Measurements from ENCODE around the gene HS6ST1.

The HS6ST1 gene

DNA sequence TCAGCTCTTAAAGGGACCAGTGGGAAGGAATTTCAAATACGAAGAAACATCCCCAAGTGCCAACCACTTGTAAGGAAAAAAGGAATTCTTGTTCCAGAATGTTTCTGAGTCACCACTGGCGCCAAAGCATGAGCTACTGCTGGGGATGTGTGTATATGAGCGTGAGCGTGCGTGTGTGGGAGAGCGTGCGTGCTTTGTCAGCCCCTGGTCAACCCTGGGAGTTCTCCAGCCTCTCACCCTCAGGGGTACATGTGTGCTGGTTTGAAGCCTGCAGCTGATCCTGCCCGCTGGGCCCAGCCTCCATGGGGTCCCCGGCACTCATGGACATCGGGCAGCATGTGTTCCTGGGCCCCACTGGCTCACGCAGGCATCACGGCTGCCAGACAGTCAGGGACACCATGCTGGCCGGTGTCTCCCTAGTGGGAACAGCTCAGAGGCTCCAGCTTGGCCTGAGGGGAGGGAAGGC is 17.1 kb downstream of the HS6ST1 start:
- H3K36me3 ChIP-seq (ENCODE audit: insufficient read depth, low read length) = no peaks in the 10 kb centered on the region; the same call in 1 of the 2 replicates
- H2AFZ ChIP-seq (ENCODE audit: low read length) = no peak overlapping the region
- no peaks in the 10 kb centered on the region for H4K20me1 ChIP-seq (ENCODE audit: insufficient read depth, low read length)
- no peak overlapping the region for H3K4me3 ChIP-seq (ENCODE audit: low read depth, low read length, poor library complexity, severe bottlenecking)
- no peak overlapping the region for H3K9ac ChIP-seq (ENCODE audit: low read length)
- no peaks in the 10 kb centered on the region for H3F3A ChIP-seq (ENCODE audit: insufficient read depth, low read length)
- no peak for TF ChIP-seq EZH2 (IDR thresholded peaks at IDR 0.05; ENCODE audit: borderline replicate concordance, low read length)
- TF ChIP-seq, protein P1, sequence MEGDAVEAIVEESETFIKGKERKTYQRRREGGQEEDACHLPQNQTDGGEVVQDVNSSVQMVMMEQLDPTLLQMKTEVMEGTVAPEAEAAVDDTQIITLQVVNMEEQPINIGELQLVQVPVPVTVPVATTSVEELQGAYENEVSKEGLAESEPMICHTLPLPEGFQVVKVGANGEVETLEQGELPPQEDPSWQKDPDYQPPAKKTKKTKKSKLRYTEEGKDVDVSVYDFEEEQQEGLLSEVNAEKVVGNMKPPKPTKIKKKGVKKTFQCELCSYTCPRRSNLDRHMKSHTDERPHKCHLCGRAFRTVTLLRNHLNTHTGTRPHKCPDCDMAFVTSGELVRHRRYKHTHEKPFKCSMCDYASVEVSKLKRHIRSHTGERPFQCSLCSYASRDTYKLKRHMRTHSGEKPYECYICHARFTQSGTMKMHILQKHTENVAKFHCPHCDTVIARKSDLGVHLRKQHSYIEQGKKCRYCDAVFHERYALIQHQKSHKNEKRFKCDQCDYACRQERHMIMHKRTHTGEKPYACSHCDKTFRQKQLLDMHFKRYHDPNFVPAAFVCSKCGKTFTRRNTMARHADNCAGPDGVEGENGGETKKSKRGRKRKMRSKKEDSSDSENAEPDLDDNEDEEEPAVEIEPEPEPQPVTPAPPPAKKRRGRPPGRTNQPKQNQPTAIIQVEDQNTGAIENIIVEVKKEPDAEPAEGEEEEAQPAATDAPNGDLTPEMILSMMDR (IDR thresholded peaks at IDR 0.05; ENCODE audit: low read length) = no peak
- no peaks in the 10 kb centered on the region for H3K79me2 ChIP-seq (ENCODE audit: insufficient read depth, low read length)
- H3K27me3 ChIP-seq (ENCODE audit: insufficient read depth, low read length) = no peaks in the 10 kb centered on the region
- H3K4me1 ChIP-seq (ENCODE audit: insufficient read depth, low read length, severe bottlenecking) = no peaks in the 10 kb centered on the region
- no peak overlapping the region for H3K27ac ChIP-seq (ENCODE audit: low read depth, low read length, poor library complexity, severe bottlenecking)
- H3K9me2 ChIP-seq (ENCODE audit: low read depth, low read length) = no peaks in the 10 kb centered on the region
- H3K9me3 ChIP-seq (ENCODE audit: low read length) = 0 out of 2 replicates have a peak, but pooled peaks cover 2% of the 10 kb centered on the region
- no peak overlapping the region for H3K4me2 ChIP-seq (ENCODE audit: low read length)

DNA sequence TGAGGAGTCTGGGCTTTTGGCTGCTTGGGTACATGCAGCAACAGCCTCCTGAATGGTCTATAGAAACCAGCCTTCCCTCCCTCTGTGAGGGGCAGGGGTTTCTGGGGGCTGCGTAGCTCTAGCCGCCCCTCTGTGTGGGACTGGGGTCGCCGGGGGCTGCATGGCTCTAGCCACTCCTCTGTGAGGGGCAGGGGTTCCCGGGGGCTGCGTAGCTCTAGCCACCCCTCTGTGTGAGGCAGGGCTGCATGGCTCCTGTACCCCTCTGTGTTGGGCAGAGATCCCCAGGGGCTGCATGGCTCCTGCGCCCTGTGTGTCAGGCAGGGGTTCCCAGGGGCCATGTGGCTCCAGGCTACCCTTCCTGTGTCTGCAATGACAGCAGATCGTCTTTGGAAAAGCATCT is 17.6 kb downstream of the HS6ST1 start:
- no peaks in the 10 kb centered on the region for H3K4me1 ChIP-seq (ENCODE audit: insufficient read depth, low read length, severe bottlenecking)
- H2AFZ ChIP-seq (ENCODE audit: low read length) = no peak overlapping the region
- no peaks in the 10 kb centered on the region for H3K27me3 ChIP-seq (ENCODE audit: insufficient read depth, low read length)
- H3K36me3 ChIP-seq (ENCODE audit: insufficient read depth, low read length) = no peaks in the 10 kb centered on the region; the same call in 1 of the 2 replicates
- H3K4me2 ChIP-seq (ENCODE audit: low read length) = no peak overlapping the region
- no peaks in the 10 kb centered on the region for H3K9me2 ChIP-seq (ENCODE audit: low read depth, low read length)
- H3K79me2 ChIP-seq (ENCODE audit: insufficient read depth, low read length) = no peaks in the 10 kb centered on the region
- no peak overlapping the region for H3K4me3 ChIP-seq (ENCODE audit: low read depth, low read length, poor library complexity, severe bottlenecking)
- no peaks in the 10 kb centered on the region for H4K20me1 ChIP-seq (ENCODE audit: insufficient read depth, low read length)
- H3K27ac ChIP-seq (ENCODE audit: low read depth, low read length, poor library complexity, severe bottlenecking) = no peak overlapping the region
- TF ChIP-seq EZH2 (IDR thresholded peaks at IDR 0.05; ENCODE audit: borderline replicate concordance, low read length) = no peak
- TF ChIP-seq, protein P1 (IDR thresholded peaks at IDR 0.05; ENCODE audit: low read length) = no peak
- H3F3A ChIP-seq (ENCODE audit: insufficient read depth, low read length) = no peaks in the 10 kb centered on the region; the same call in 1 of the 2 replicates
- H3K9me3 ChIP-seq (ENCODE audit: low read length) = 0 out of 2 replicates have a peak, but pooled peaks cover 2% of the 10 kb centered on the region
- H3K9ac ChIP-seq (ENCODE audit: low read length) = no peak overlapping the region

DNA sequence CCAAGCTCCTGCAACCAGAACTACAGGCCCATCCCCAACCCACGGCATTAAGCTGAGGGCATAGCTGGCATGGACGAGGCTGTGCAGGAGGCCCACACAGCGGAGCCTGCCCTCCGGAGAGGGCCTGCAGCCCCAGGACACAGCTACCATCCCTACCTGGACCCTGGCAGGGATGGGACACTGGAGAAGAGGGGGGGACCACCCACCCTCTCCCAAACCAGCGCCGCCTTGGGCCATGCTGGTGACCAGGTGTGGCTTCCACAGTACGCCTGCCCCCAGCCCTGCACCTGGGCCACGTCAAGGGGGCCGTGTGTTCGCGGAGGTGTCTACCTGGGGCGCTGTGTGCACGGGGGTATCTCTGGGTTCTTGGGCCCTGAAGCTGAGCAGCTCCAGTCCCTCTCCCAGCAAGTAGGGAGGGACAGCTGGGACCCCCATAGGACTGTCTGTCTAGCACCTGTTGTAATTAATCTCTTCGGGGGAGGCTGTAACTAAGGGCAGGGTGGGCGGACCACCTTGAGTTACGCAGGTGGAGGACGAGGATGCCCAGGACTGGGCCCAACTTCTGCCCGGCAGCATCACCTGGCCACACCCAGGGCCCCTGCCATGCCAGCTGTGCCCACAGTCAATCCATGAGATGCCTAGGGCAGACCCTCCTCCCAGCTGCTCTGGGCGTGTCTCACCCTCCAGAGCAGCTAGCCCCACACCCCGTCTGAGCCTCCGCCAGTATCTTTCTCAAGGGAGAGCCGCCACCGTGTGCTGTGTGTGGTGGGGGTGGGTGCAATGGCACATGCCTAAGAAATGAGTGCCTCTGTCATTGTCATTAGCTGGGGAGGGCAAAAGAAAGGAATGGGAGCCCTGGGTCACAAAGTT is 18.3 kb downstream of the HS6ST1 start:
- no peaks in the 10 kb centered on the region for H3K27me3 ChIP-seq (ENCODE audit: insufficient read depth, low read length)
- H3K9me3 ChIP-seq (ENCODE audit: low read length) = 0 out of 2 replicates have a peak, but pooled peaks cover 2% of the 10 kb centered on the region
- no peaks in the 10 kb centered on the region; the same call in 1 of the 2 replicates for H3K36me3 ChIP-seq (ENCODE audit: insufficient read depth, low read length)
- H2AFZ ChIP-seq (ENCODE audit: low read length) = no peak overlapping the region
- no peaks in the 10 kb centered on the region; the same call in 1 of the 2 replicates for H3F3A ChIP-seq (ENCODE audit: insufficient read depth, low read length)
- H3K4me2 ChIP-seq (ENCODE audit: low read length) = no peak overlapping the region
- no peak overlapping the region for H3K27ac ChIP-seq (ENCODE audit: low read depth, low read length, poor library complexity, severe bottlenecking)
- no peaks in the 10 kb centered on the region for H4K20me1 ChIP-seq (ENCODE audit: insufficient read depth, low read length)
- H3K79me2 ChIP-seq (ENCODE audit: insufficient read depth, low read length) = no peaks in the 10 kb centered on the region
- no peaks in the 10 kb centered on the region for H3K9me2 ChIP-seq (ENCODE audit: low read depth, low read length)
- no peaks in the 10 kb centered on the region for H3K4me1 ChIP-seq (ENCODE audit: insufficient read depth, low read length, severe bottlenecking)
- H3K9ac ChIP-seq (ENCODE audit: low read length) = no peak overlapping the region
- TF ChIP-seq EZH2 (IDR thresholded peaks at IDR 0.05; ENCODE audit: borderline replicate concordance, low read length) = no peak
- TF ChIP-seq, protein P1 (IDR thresholded peaks at IDR 0.05; ENCODE audit: low read length) = no peak
- H3K4me3 ChIP-seq (ENCODE audit: low read depth, low read length, poor library complexity, severe bottlenecking) = no peak overlapping the region

Data from OCI-LY1 (cell line).